ENCODE measurements around the gene RBM7.
A peak's percentile ranks its signal among the peaks of the same experiment; 100 is the strongest.

Gene RBM7

DNA sequence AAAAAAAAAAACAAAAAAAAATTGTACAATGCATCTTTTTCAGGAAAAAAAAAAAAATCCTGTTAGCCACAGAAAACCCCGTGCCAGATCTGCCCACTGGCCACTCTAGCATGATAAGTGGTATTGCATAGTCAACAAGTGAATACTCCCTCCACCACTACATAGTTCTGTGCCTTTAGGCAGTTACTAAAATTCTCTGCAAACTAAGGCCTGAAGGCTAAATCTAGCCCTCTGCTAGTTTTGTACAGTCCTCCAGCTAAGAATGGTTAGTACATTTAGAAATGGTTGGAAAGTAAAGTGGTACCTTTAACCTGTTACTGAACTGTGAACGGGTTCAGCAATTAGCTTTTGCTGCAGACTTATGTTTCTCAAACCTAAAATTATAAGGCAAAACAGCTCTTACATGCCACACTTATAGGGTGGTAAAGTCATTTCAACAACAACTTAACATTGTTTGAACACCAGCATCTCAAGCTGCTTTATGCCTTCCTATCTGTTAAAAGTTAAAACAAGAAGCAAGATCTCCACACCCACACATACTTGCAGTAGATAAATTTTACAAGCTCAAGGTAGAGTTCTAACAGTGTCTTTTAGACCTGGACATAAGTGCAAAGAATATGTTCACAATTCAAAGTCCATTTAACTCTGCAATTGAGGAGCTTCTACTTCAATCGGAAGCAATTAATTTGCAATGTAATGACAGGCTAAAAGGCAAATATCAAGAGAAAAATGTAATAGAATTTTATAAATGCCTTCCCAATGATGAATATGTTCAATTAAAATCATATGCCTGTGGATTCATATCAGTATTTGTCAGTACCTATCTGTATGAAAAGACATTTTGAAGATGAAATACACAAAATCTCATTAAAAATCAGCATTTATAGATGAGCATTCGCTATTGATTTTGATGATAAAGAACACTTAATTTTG, 7.5 kb upstream of the RBM7 start:
- Histone ChIP-seq H3K4me1 (ENCODE audit: control insufficient read depth, low read length) (no peaks in the 10 kb centered on the region), H3K27ac (ENCODE audit: low read depth, low read length) (no peak overlapping the region), H3F3A (ENCODE audit: control insufficient read depth, insufficient read depth) (peaks cover 7% of the 10 kb centered on the region; the same call in 1 of the 2 replicates), H3K27me3 (ENCODE audit: control insufficient read depth, low read length) (peaks cover 3% of the 10 kb centered on the region; the same call in 1 of the 2 replicates), H3K36me3 (ENCODE audit: control insufficient read depth, low read length) (no peaks in the 10 kb centered on the region), H3K4me3 (ENCODE audit: low read length) (no peak overlapping the region), H3K79me2 (ENCODE audit: control insufficient read depth, low read length) (no peaks in the 10 kb centered on the region), H3K9me2 (replicated peaks; ENCODE audit: control insufficient read depth, low read length) (no peaks in the 10 kb centered on the region), H3K9me3 (ENCODE audit: control insufficient read depth, insufficient read depth, low read length) (no peaks in the 10 kb centered on the region), H3K4me2 (ENCODE audit: low read length) (no peak overlapping the region), H4K20me1 (ENCODE audit: control insufficient read depth, insufficient read depth, low read depth, low read length) (no peaks in the 10 kb centered on the region)
- TF ChIP-seq CTCF (IDR thresholded peaks at IDR 0.05; ENCODE audit: low read depth, low read length, poor library complexity, severe bottlenecking): no peak

DNA sequence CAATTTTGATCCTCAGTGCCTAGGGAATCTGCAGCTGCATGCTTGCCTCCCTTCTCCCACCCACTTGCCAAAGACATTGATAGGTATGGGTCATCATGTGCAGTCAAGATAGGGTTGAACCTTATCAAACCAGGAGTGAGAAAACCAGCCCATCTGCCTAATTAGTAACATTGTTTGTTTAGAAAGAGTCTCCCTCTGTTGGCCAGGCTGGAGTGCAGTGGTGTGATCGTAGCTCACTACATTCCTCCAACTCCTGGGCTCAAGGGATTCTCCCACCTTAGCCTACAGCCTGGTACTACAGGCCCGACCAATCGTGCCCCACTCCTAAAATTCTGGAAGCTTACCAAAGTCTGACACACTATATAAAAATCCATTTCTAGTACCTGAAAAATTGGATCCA, 4.7 kb upstream of the RBM7 start:
- Histone ChIP-seq H3K36me3 (ENCODE audit: control insufficient read depth, low read length) (peaks cover 20% of the 10 kb centered on the region), H3K4me1 (ENCODE audit: control insufficient read depth, low read length) (peaks cover 14% of the 10 kb centered on the region), H3K9me2 (replicated peaks; ENCODE audit: control insufficient read depth, low read length) (no peaks in the 10 kb centered on the region), H3K79me2 (ENCODE audit: control insufficient read depth, low read length) (peaks cover 23% of the 10 kb centered on the region), H3F3A (ENCODE audit: control insufficient read depth, insufficient read depth) (peaks cover 7% of the 10 kb centered on the region; the same call in 1 of the 2 replicates), H3K27me3 (ENCODE audit: control insufficient read depth, low read length) (peaks cover 3% of the 10 kb centered on the region; the same call in 1 of the 2 replicates), H3K27ac (ENCODE audit: low read depth, low read length) (no peak overlapping the region), H3K4me3 (ENCODE audit: low read length) (no peak overlapping the region), H4K20me1 (ENCODE audit: control insufficient read depth, insufficient read depth, low read depth, low read length) (no peaks in the 10 kb centered on the region), H3K4me2 (ENCODE audit: low read length) (no peak overlapping the region), H3K9me3 (ENCODE audit: control insufficient read depth, insufficient read depth, low read length) (no peaks in the 10 kb centered on the region)
- TF ChIP-seq EZH2phosphoT487 (IDR thresholded peaks at IDR 0.05; ENCODE audit: borderline replicate concordance, low read length) (no peak), CTCF (IDR thresholded peaks at IDR 0.05; ENCODE audit: low read depth, low read length, poor library complexity, severe bottlenecking) (peak; percentile 52)

GRCh38 chr11:114396916-114397315, 3.5 kb upstream of the RBM7 start:
- no peak for TF ChIP-seq EZH2phosphoT487 (IDR thresholded peaks at IDR 0.05; ENCODE audit: borderline replicate concordance, low read length)
- TF ChIP-seq CTCF (IDR thresholded peaks at IDR 0.05; ENCODE audit: low read depth, low read length, poor library complexity, severe bottlenecking): no peak
- H3K4me3 ChIP-seq (ENCODE audit: low read length): no peak overlapping the region
- peaks cover 35% of the 10 kb centered on the region for H3K79me2 ChIP-seq (ENCODE audit: control insufficient read depth, low read length)
- H3K27ac ChIP-seq (ENCODE audit: low read depth, low read length): no peak overlapping the region
- peaks cover 7% of the 10 kb centered on the region; the same call in 1 of the 2 replicates for H3F3A ChIP-seq (ENCODE audit: control insufficient read depth, insufficient read depth)
- H3K27me3 ChIP-seq (ENCODE audit: control insufficient read depth, low read length): peaks cover 3% of the 10 kb centered on the region; the same call in 1 of the 2 replicates
- no peaks in the 10 kb centered on the region for H4K20me1 ChIP-seq (ENCODE audit: control insufficient read depth, insufficient read depth, low read depth, low read length)
- H3K36me3 ChIP-seq (ENCODE audit: control insufficient read depth, low read length): peaks cover 20% of the 10 kb centered on the region
- no peaks in the 10 kb centered on the region for H3K9me3 ChIP-seq (ENCODE audit: control insufficient read depth, insufficient read depth, low read length)
- H3K4me2 ChIP-seq (ENCODE audit: low read length): no peak overlapping the region
- H3K9me2 ChIP-seq (replicated peaks; ENCODE audit: control insufficient read depth, low read length): no peaks in the 10 kb centered on the region
- H3K4me1 ChIP-seq (ENCODE audit: control insufficient read depth, low read length): peaks cover 17% of the 10 kb centered on the region

Measured in DOHH2 (cell line).